ENCODE measurements around the gene PPP1R2B.

PPP1R2B gene

DNA sequence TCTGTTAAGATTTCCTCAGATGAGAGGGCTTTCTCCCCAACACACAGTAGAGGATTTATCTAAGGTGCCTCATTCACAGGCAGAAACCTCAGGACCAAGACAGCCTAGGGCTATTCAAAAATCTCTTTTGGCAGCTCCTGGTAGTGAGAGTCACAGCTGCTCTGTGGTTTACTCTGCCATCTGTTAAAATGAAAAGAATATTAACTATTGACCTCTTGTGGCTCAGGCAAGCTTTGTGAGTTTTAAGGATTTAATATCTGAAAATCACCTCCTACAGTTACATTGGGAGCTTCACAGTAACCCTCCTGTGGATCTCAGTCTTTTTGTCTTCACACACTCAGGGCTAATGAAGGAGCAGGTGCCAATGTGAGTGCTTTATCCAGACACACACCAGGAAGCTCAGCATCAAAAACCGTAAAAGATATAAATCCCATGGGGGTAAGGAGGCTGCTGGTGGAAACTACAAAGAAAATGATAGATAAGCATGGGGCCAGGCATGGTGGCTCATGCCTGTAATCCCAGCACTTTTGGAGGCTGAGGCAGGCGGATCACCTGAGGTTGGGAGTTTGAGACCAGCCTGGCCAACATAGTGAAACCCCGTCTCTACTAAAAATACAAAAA, 29.7 kb downstream of the PPP1R2B start:
- no peak for DNase-seq

DNA sequence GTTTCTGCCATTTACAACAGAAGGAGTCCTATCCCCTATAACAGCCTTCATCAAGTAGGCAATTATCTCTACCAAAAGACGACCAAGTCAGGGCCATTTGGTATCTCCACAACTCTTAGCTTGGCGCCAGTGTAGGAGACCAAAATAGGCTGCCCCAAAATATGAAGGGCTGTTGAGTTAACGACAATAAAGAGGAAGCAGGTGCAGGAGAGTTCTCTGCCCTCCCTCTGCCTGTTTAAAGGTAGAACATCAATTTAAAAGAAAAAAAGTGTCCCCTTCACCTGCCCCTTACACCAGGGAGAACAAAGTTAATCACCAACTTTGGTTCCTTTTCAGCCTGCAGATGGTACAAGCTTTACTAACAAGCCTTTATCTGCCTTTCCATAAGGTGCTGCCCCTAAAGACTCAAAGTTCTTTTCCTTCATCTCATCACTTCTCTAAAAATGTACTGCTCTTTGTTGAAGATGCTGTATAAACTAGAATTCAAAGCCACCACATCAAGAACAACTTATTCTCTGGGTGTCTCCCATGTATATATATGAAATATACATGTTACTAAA, 33.3 kb downstream of the PPP1R2B start:
- DNase-seq = no peak

DNA sequence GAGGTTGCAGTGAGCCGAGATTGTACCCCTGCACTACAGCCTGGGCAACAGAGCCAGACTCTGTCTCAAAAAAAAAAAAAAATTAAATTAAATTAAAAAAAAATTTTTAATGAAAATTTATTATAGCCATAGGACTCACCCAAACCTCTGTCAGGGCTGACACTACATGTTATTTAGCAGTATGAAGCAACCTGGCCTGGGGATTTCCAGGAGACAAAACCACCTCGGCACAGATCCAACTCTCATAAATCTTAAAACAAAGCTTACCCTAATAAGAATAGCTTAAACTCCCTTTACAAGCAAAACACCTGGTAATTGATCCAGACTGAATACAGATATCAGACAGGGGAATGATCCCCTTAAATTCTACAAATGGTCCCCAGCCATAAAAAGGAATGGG, 38.4 kb downstream of the PPP1R2B start:
- no peak for DNase-seq

DNA sequence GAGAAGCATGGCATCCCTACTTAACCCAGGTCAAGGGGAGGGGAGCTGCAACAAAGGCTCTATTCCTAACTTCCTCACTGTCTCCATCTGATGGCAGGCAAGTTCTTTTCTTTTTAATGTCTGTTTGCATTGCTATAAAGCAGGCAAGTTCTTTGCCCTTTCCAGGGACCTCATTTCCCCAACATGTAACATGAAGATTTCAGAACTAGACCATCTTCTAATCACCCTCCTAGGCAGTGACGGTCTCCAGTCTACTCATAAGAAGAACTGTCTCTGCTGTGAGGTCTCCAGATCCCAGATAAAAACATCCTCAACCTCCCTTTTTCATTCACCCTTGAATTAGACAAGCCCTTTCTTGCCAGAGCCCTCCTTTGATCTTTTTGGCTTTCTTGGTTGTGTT, 42.1 kb downstream of the PPP1R2B start:
- no peak for DNase-seq

DNA sequence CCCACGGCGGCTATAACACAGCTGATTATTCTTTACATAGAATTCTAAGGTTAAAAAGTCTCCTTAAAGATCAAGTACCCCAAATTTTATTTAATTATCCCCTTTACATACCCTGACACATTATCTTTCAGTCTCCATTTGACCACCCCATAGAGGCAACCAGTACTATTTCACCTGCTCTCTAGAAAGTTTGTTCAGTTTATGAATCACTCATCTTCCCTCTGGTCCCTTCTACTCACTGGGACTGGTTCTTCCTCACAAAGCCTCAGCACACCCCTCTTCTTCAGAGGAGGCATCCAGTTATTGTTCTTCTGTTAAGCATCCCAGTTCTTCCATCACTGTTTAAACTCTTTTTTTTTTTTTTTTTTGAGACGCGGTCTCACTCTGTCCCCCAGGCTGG, 42.8 kb downstream of the PPP1R2B start:
- DNase-seq = no peak

DNA sequence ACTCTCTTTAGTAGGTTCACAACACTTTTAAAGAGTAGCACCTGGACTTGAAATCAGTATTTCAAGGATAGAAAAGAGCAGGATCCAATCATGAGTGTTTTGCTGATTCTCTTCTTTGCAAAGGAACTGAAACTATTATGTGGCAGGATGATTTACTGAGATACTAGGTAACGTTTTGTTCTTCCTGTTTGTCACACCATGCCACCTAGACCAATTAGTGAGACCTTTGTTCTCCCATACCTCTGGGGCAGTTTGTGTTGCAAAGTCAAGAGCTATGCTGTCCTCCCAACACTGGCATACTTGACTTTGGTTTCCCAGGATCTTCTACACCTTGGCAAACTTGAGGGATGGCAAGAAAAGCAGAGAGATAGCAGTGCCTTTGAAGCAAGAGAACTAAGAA, 43.4 kb downstream of the PPP1R2B start:
- DNase-seq = no peak

DNA sequence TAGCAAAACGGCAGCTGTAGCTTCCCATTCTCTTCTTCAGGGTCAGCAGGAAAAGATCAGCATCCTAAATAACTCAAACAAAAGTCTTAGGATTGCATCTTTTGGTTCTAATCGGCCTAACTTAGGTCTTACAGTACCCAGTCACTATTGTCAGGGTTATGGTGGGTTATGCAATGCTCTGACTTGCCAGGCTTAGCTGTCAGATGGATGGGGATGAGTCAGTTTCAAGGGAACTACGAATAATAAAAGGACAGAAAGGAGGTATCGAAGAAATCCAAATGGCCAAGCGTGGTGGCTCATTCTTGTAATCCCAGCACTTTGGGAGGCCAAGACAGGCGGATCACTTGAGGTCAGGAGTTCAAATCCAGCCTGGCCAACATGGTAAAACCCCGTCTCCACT, 46.5 kb downstream of the PPP1R2B start:
- no peak for DNase-seq

Measured in stimulated activated CD4-positive, alpha-beta T cell treated with anti-CD3 and anti-CD28 coated beads, Interleukin-2, amount 100 ng/mL, for 48 hours (primary cell).